HepG2 (cell line): ENCODE data around the gene TALDO1. TPM values are rescaled to one million over a fixed set of nuclear protein-coding genes. Genes with fewer than 3 reads are reported as not detected.

Source experiments
- ATF7-NPFF ChIP-seq: sonication (generic); formaldehyde crosslinking; IDR thresholded peaks from 2 replicates; pipeline ENCODE4 v1.8.1; 2023; ENCODE audit warnings: mild to moderate bottlenecking, low read depth, missing genetic modification reagents, moderate library complexity
- GATAD1 ChIP-seq: IDR thresholded peaks from 2 replicates; pipeline ENCODE4 v1.6.1; 2016; ENCODE audit warnings: missing genetic modification reagents, missing compliant biosample characterization
- KDM2A ChIP-seq: sonication (generic); formaldehyde crosslinking; IDR thresholded peaks from 2 replicates; pipeline ENCODE4 v1.4.0; 2020; ENCODE audit warnings: low read depth, missing genetic modification reagents, borderline replicate concordance
- KLF12 ChIP-seq: sonication (generic); formaldehyde crosslinking; IDR thresholded peaks from 2 replicates; pipeline ENCODE4 v1.4.0; 2020; ENCODE audit warnings: missing genetic modification reagents, borderline replicate concordance
- NFYB ChIP-seq: sonication (generic); formaldehyde crosslinking; IDR thresholded peaks from 2 replicates; pipeline ENCODE4 v1.4.0; 2020; ENCODE audit warnings: missing genetic modification reagents
- PHF5A ChIP-seq: IDR thresholded peaks from one replicate; pipeline ENCODE4 v1.6.1; 2018; ENCODE audit warnings: low read depth, missing genetic modification reagents; ENCODE audit not compliant: unreplicated experiment
- RARA ChIP-seq: IDR thresholded peaks from 2 replicates; pipeline ENCODE4 v1.6.1; 2016; ENCODE audit warnings: missing genetic modification reagents, missing compliant biosample characterization
- RBFOX2 ChIP-seq: fragments of 200-400 bp; formaldehyde crosslinking; IDR thresholded peaks from 2 replicates; pipeline ENCODE4 v1.6.1; 2017; ENCODE audit warnings: low read depth, mild to moderate bottlenecking, low read length
- RFX3 ChIP-seq: IDR thresholded peaks from 2 replicates; pipeline ENCODE4 v1.6.1; 2016; ENCODE audit warnings: missing biosample characterization, missing genetic modification reagents
- SP4 ChIP-seq: sonication (generic); formaldehyde crosslinking; IDR thresholded peaks from 2 replicates; pipeline ENCODE4 v1.8.1; 2023; ENCODE audit warnings: mild to moderate bottlenecking, missing genetic modification reagents
- SPEN ChIP-seq: sonication (generic); formaldehyde crosslinking; IDR thresholded peaks from 2 replicates; pipeline ENCODE4 v1.5.1; 2020; ENCODE audit warnings: low read depth, mild to moderate bottlenecking, missing genetic modification reagents
- THAP9 ChIP-seq: sonication (generic); formaldehyde crosslinking; IDR thresholded peaks from 2 replicates; pipeline ENCODE4; 2020; ENCODE audit warnings: missing genetic modification reagents, mild to moderate bottlenecking, borderline replicate concordance
- ZBTB1 ChIP-seq: sonication (generic); formaldehyde crosslinking; IDR thresholded peaks from 2 replicates; pipeline ENCODE4 v1.4.0; 2020; ENCODE audit warnings: missing genetic modification reagents, borderline replicate concordance
- ZBTB2 ChIP-seq: sonication (generic); formaldehyde crosslinking; IDR thresholded peaks from 2 replicates; pipeline ENCODE4 v1.8.0; 2022; ENCODE audit warnings: low read depth, missing genetic modification reagents
- ZNF883 ChIP-seq: sonication (generic); formaldehyde crosslinking; IDR thresholded peaks from 2 replicates; pipeline ENCODE4 v1.5.1; 2020; ENCODE audit warnings: mild to moderate bottlenecking, missing genetic modification reagents; ENCODE audit errors: not compliant biosample characterization
- ZSCAN29 ChIP-seq: sonication (generic); formaldehyde crosslinking; conservative IDR thresholded peaks from 2 replicates; pipeline ENCODE4 v1.4.0; 2020; ENCODE audit warnings: mild to moderate bottlenecking, missing genetic modification reagents
- ZUFSP ChIP-seq: sonication (generic); formaldehyde crosslinking; IDR thresholded peaks from 2 replicates; pipeline ENCODE4 v1.9.0; 2021; ENCODE audit warnings: missing genetic modification reagents, mild to moderate bottlenecking, borderline replicate concordance
- polyA plus RNA-seq, 8 experiments: library from polyadenylated mRNA; depleted of rRNA in 3 of 8; stranded (reverse) in 7 of 8; unstranded in 1 of 8; fragments of >200 nt; fragmentation: Illumina TruSeq in 4 of 8; extraction: Trizol in 4 of 8; gene quantifications; 2 replicates each; pipeline versions ENCODE4 v1.2.1 to v1.2.3, GENCODE V29; 2011 to 2016; ENCODE audit warnings: low read depth in 4 of 8, missing spikeins in 1 of 8, mixed read lengths in 1 of 8; ENCODE audit not compliant: insufficient read depth in 1 of 8
- total RNA-seq, 5 experiments: library from RNA; depleted of rRNA; stranded (reverse); fragments of >200 nt; fragmentation: Illumina TruSeq; extraction: Trizol; gene quantifications; 2 replicates each; pipeline ENCODE4 v1.2.3, GENCODE V29; 2016; ENCODE audit warnings: low read depth in 1 of 5

Gene TALDO1
- total and polyA plus RNA-seq, 2 of the 13 experiments (the other 11 are each of a cell fraction or from before 2014, with no cell fraction given), result 107 to 240 TPM

GRCh38 chr11:797296-798092 is 50.2 kb downstream of the TALDO1 start (continued):
- TF ChIP-seq ZSCAN29 (CRISPR knock-in tag), result 0 out of 2 replicates have a peak, but pooled peaks have one; percentile 22
- TF ChIP-seq SPEN (CRISPR knock-in tag), result peak; percentile 61
- TF ChIP-seq NFYB (CRISPR knock-in tag), result no peak
- peak; percentile 80 for TF ChIP-seq RFX3 (CRISPR knock-in tag)
- TF ChIP-seq GATAD1, result no peak
- peak; percentile 10; the same call in 1 of the 2 replicates for TF ChIP-seq THAP9
- no peak for TF ChIP-seq ZBTB1 (CRISPR knock-in tag)
- TF ChIP-seq KLF12 (CRISPR knock-in tag), result no peak
- TF ChIP-seq SP4, result no peak; the same call in 1 of the 2 replicates
- peak; percentile 69 for TF ChIP-seq RBFOX2
- TF ChIP-seq ZUFSP (CRISPR knock-in tag), result no peak
- TF ChIP-seq PHF5A (CRISPR knock-in tag), result no peak
- TF ChIP-seq ZNF883, result peak; percentile 16
- peak; percentile 95 for TF ChIP-seq KDM2A (CRISPR knock-in tag)
- no peak for TF ChIP-seq RARA (CRISPR knock-in tag)
- peak; percentile 58; the same call in 1 of the 2 replicates for TF ChIP-seq ATF7-NPFF (CRISPR knock-in tag)
- no peak for TF ChIP-seq ZBTB2
